ENCODE results near the gene FAM156B.
A peak's percentile ranks its signal among the peaks of the same experiment; 100 is the strongest.
"Not testable (repeated sequence)": the region's sequence is repeated elsewhere in the genome, so short reads cannot be mapped to it uniquely, and the experiment has no call there.

Gene FAM156B

GRCh38 chrX:52923781-52924241 is 26.7 kb downstream of the FAM156B start:
- no peak for DNase-seq (ENCODE audit: low read depth)

GRCh38 chrX:52930214-52930613 is 33.1 kb downstream of the FAM156B start:
- DNase-seq (ENCODE audit: low read depth), result not testable (repeated sequence)

GRCh38 chrX:52933213-52933612 is 36.1 kb downstream of the FAM156B start:
- DNase-seq (ENCODE audit: low read depth), result no peak

- no peak for DNase-seq (ENCODE audit: low read depth)
Observed at GRCh38 chrX:52933976-52934703, 37.0 kb downstream of the FAM156B start.

- DNase-seq (ENCODE audit: low read depth), result peak; percentile 93
Observed at GRCh38 chrX:52934704-52935469, 37.8 kb downstream of the FAM156B start.

GRCh38 chrX:52935470-52935784 is 38.3 kb downstream of the FAM156B start:
- DNase-seq (ENCODE audit: low read depth), result not testable (repeated sequence)

- DNase-seq (ENCODE audit: low read depth), result not testable (repeated sequence)
Observed at GRCh38 chrX:52940704-52941103, 43.6 kb downstream of the FAM156B start.

- DNase-seq (ENCODE audit: low read depth), result not testable (repeated sequence)
Observed at GRCh38 chrX:52941728-52942127, 44.6 kb downstream of the FAM156B start.

- DNase-seq (ENCODE audit: low read depth), result not testable (repeated sequence)
Observed at GRCh38 chrX:52945838-52946494, 48.8 kb downstream of the FAM156B start.

GRCh38 chrX:52947501-52947900 is 50.4 kb downstream of the FAM156B start:
- DNase-seq (ENCODE audit: low read depth), result not testable (repeated sequence)

GRCh38 chrX:52948265-52948664 is 51.1 kb downstream of the FAM156B start:
- not testable (repeated sequence) for DNase-seq (ENCODE audit: low read depth)

- not testable (repeated sequence) for DNase-seq (ENCODE audit: low read depth)
Observed at GRCh38 chrX:52949325-52949724, 52.2 kb downstream of the FAM156B start.

- not testable (repeated sequence) for DNase-seq (ENCODE audit: low read depth)
Observed at GRCh38 chrX:52949884-52950283, 52.8 kb downstream of the FAM156B start.
